SU-DHL-6 (cell line): ENCODE results near the gene IQSEC2.

Source experiments
- CTCF ChIP-seq: fragments of 200-600 bp; sonication (generic); IDR thresholded peaks from one replicate; pipeline ENCODE4 v1.5.1; 2017; ENCODE audit warnings: antibody characterized with exemption, mild to moderate bottlenecking, low read length, moderate library complexity; ENCODE audit not compliant: insufficient read depth, poor library complexity, severe bottlenecking
- EZH2phosphoT487 ChIP-seq: fragments of 200-600 bp; sonication (generic), shearing (Covaris generic); conservative IDR thresholded peaks from 2 replicates; pipeline ENCODE4 v1.6.1; 2018; ENCODE audit warnings: mild to moderate bottlenecking, antibody characterized with exemption, low read length, moderate library complexity, mixed read lengths

GRCh38 chrX:53317365-53318069 is 36.1 kb upstream of the IQSEC2 start:
- TF ChIP-seq CTCF (peak; percentile 36), EZH2phosphoT487 (no peak)
